ENCODE results near the gene CALHM6. TPM values are rescaled to one million over a fixed set of nuclear protein-coding genes. Genes with fewer than 3 reads are reported as not detected.

CALHM6 gene
- total RNA-seq, 1 experiment from 2014 or later, result not detected

DNA sequence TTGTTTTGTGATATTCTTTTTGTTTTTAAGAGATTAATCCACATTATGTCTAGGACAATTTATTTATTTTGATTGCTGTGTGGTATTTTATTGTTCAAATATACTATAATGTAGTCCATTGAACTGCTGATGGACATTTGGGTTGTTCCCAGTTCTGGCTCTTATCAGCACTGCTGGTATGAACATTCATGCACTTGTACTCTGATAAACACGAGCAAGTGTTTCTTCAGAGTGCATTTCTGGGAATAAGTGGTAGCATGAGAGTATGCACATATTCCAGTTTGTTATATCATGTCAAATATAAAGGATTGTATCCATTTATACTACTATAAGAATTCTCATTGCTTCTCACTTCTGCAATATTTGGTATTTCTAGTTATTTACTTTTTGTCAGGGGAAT, 7.1 kb downstream of the CALHM6 start:
- Mint-ChIP-seq H3K4me3 (ENCODE audit: unreplicated experiment) (no peak overlapping the region), H3K36me3 (ENCODE audit: insufficient read depth, unreplicated experiment) (no peaks in the 10 kb centered on the region), H3K27ac (ENCODE audit: low read depth, unreplicated experiment) (no peak overlapping the region), H3K4me1 (ENCODE audit: insufficient read depth, unreplicated experiment) (no peaks in the 10 kb centered on the region), H3K27me3 (ENCODE audit: insufficient read depth, unreplicated experiment) (no peaks in the 10 kb centered on the region), H3K9me3 (ENCODE audit: unreplicated experiment) (no peaks in the 10 kb centered on the region)
- POLR2A ChIA-PET, result interaction anchor here (0.7 kb wide), 1 partner anchor 22 kb away, joined by 4 read pairs; no protein-coding TSS in a partner anchor
- no peak for DNase-seq (ENCODE audit: unreplicated experiment)
- TF ChIP-seq, protein P1, sequence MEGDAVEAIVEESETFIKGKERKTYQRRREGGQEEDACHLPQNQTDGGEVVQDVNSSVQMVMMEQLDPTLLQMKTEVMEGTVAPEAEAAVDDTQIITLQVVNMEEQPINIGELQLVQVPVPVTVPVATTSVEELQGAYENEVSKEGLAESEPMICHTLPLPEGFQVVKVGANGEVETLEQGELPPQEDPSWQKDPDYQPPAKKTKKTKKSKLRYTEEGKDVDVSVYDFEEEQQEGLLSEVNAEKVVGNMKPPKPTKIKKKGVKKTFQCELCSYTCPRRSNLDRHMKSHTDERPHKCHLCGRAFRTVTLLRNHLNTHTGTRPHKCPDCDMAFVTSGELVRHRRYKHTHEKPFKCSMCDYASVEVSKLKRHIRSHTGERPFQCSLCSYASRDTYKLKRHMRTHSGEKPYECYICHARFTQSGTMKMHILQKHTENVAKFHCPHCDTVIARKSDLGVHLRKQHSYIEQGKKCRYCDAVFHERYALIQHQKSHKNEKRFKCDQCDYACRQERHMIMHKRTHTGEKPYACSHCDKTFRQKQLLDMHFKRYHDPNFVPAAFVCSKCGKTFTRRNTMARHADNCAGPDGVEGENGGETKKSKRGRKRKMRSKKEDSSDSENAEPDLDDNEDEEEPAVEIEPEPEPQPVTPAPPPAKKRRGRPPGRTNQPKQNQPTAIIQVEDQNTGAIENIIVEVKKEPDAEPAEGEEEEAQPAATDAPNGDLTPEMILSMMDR (IDR thresholded peaks at IDR 0.05; ENCODE audit: unreplicated experiment), result no peak
- intact Hi-C loops (cut with micrococcal nuclease), result no loop called here
- CTCF ChIA-PET, result interaction anchor here (1.1 kb wide), 1 partner anchor 44 kb away, joined by 4 read pairs; the partner anchor contains the start of gene CALHM5
- no TSS peak for BruUV-seq (replicated peaks)

DNA sequence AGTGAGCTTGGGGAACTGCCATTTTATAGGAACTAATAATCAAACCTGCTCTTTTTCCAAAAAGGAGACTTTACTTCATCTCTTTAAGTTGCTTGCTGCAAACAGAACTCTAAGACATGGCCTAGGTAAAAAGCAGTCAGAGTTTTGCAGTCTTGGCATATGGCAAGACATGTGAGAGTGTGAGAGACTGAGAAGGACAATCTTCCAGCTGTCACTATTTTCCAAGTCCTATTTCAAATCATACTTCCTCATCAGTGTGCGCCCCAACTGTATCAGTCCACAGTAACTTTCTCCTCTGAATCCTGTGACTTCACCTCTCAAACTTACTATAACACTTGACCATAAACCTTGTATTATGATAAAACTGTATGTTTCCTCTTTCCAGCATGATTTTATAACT, 10.4 kb downstream of the CALHM6 start:
- DNase-seq (ENCODE audit: unreplicated experiment), result no peak
- TF ChIP-seq, protein P1 (IDR thresholded peaks at IDR 0.05; ENCODE audit: unreplicated experiment), result no peak
- intact Hi-C loops (cut with micrococcal nuclease), result no loop called here
- no TSS peak for BruUV-seq (replicated peaks)
- no peaks in the 10 kb centered on the region for H3K9me3 Mint-ChIP-seq (ENCODE audit: unreplicated experiment)
- ChIA-PET POLR2A (no interaction called here), CTCF (no interaction called here)
- H3K36me3 Mint-ChIP-seq (ENCODE audit: insufficient read depth, unreplicated experiment), result no peaks in the 10 kb centered on the region
- H3K4me1 Mint-ChIP-seq (ENCODE audit: insufficient read depth, unreplicated experiment), result no peaks in the 10 kb centered on the region
- H3K27me3 Mint-ChIP-seq (ENCODE audit: insufficient read depth, unreplicated experiment), result no peaks in the 10 kb centered on the region
- H3K4me3 Mint-ChIP-seq (ENCODE audit: unreplicated experiment), result no peak overlapping the region
- no peak overlapping the region for H3K27ac Mint-ChIP-seq (ENCODE audit: low read depth, unreplicated experiment)

DNA sequence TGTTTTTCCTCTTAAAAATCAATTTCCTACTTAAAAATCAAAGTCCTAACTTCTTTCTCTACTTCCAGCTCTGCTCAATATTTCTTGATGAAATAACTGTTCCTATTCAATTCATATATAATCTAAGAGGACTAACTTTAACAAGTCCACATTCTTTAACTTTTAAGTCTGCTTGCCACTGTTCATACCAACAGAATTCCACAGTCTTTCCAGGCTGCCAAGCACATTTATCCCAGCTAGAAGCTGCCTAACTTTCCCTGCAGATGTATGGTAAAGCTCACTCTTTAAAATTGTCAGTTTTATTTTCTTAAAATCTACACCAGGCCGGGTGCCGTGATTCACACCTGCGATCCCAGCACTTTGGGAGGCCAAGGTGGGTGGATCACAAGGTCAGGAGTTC, 11.5 kb downstream of the CALHM6 start:
- POLR2A ChIA-PET, result no interaction called here

DNA sequence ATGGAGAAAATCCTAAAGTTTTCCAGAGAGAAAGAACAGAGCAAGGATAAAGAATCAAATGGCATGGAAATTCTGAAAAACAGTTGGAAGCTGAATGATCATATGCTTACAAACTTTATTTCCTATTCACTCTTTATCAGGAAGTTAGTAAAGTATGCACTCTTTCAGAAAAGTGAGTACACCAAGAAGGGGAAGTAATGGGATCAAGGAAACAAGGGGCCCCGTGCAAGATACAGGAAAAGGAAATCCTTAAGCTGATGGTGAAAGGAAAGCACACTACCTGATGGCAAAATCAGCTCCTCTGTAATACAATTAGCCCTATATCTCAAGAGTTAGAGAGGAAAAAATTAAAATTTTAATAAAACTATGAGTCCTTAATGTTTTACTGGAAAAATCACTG, 14.0 kb downstream of the CALHM6 start:
- Mint-ChIP-seq H3K4me1 (ENCODE audit: insufficient read depth, unreplicated experiment) (no peaks in the 10 kb centered on the region), H3K36me3 (ENCODE audit: insufficient read depth, unreplicated experiment) (no peaks in the 10 kb centered on the region), H3K27ac (ENCODE audit: low read depth, unreplicated experiment) (no peak overlapping the region), H3K9me3 (ENCODE audit: unreplicated experiment) (no peaks in the 10 kb centered on the region), H3K27me3 (ENCODE audit: insufficient read depth, unreplicated experiment) (no peaks in the 10 kb centered on the region), H3K4me3 (ENCODE audit: unreplicated experiment) (no peak overlapping the region)
- POLR2A ChIA-PET, result no interaction called here
- no TSS peak for BruUV-seq (replicated peaks)
- intact Hi-C loops (cut with micrococcal nuclease), result no loop called here
- no peak for DNase-seq (ENCODE audit: unreplicated experiment)
- CTCF ChIA-PET, result no interaction called here
- TF ChIP-seq, protein P1 (IDR thresholded peaks at IDR 0.05; ENCODE audit: unreplicated experiment), result no peak

More for the DNA sequence above, 11.5 kb downstream of the CALHM6 start:
- H3K4me3 Mint-ChIP-seq (ENCODE audit: unreplicated experiment), result no peak overlapping the region
- BruUV-seq (replicated peaks), result no TSS peak
- H3K36me3 Mint-ChIP-seq (ENCODE audit: insufficient read depth, unreplicated experiment), result no peaks in the 10 kb centered on the region
- TF ChIP-seq, protein P1 (IDR thresholded peaks at IDR 0.05; ENCODE audit: unreplicated experiment), result no peak
- intact Hi-C loops (cut with micrococcal nuclease), result no loop called here
- no peak for DNase-seq (ENCODE audit: unreplicated experiment)
- no peaks in the 10 kb centered on the region for H3K27me3 Mint-ChIP-seq (ENCODE audit: insufficient read depth, unreplicated experiment)
- no peaks in the 10 kb centered on the region for H3K9me3 Mint-ChIP-seq (ENCODE audit: unreplicated experiment)
- CTCF ChIA-PET, result interaction anchor here (0.6 kb wide), 1 partner anchor 762 kb away, joined by 3 read pairs; no protein-coding TSS in a partner anchor
- H3K4me1 Mint-ChIP-seq (ENCODE audit: insufficient read depth, unreplicated experiment), result no peaks in the 10 kb centered on the region
- no peak overlapping the region for H3K27ac Mint-ChIP-seq (ENCODE audit: low read depth, unreplicated experiment)

Measured in MCF 10A (cell line).